GM12892 (cell line): ENCODE measurements around the gene KRTAP1-5.

Experiments
- POLR2A ChIP-seq: IDR thresholded peaks from 2 replicates; pipeline ENCODE4 v1.6.1; 2011; ENCODE audit warnings: low read depth, low read length, control low read depth
- POLR2AphosphoS5 ChIP-seq: IDR thresholded peaks from 2 replicates; pipeline ENCODE4 v1.6.1; 2011; ENCODE audit warnings: low read depth, low read length, control low read depth

DNA sequence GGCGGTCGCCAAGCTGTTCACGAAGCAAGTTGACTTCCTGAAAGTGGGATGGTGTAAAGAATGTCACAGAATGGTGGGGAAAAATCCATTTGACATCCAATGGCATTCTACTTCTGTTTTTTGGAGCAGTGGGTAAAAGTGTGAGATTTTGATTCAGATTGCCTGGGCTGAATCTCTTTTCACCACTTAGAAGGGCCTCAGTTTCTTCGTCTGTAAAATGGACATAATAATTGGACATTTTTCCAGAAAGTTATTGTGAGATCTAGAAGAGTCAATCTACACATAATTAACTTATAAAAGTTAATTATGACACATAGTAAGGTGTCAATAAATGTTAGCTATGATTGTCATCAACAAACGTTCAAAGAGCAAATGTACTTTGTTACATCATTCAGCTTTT is 45.9 kb downstream of the KRTAP1-5 start:
- TF ChIP-seq POLR2A (no peak), POLR2AphosphoS5 (no peak)
